GM13976 (cell line): ENCODE results near the gene CAMK1.

Experiments used
- DNase-seq: peaks from one replicate; pipeline ENCODE4 v3.0.0; 2012; ENCODE audit warnings: low spot score
- in situ Hi-C: fragments of 300-500 bp; cut with MboI; formaldehyde crosslinking; loops from one replicate; pipeline ENCODE4 v1.12.0; 2022; ENCODE audit warnings: low sequenced_read_pairs, mixed read lengths, inconsistent platforms; ENCODE audit not compliant: unreplicated experiment
- TF ChIP-seq, protein P1 (sequence below): IDR thresholded peaks from 2 replicates; pipeline ENCODE4 v1.5.1; 2012; ENCODE audit warnings: borderline replicate concordance, mild to moderate bottlenecking; ENCODE audit not compliant: insufficient read depth; ENCODE audit errors: extremely low read depth, missing control alignments, control extremely low read depth

CAMK1 gene

DNA sequence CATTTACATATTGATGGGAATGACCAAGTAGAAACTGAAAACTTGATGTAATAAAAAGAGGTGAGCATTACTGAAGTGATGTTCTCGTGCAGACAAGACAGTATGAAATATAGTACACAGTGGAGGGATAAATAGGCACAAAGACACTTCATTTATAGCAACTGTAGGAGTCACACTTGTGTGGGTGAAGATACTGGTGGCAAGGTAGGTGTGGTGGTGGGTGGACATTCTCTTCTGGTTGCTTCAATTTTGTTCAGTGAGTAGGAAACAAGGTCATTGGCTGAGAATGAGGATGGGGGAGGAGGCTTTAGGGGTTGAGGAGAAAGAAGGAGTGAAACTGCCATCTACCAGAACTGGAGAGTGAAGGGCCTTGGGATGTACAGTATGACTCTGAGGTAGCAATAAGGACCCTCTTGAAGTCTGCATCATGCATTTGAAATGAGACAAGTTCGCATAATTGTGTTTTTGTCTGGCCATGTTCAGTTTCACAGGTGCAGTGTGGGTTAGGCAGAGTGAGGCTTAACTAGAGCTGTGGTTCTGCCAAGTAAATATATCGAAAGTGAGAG is 59.5 kb downstream of the CAMK1 start:
- no peak for DNase-seq
- in situ Hi-C loops: no loop called here
- TF ChIP-seq, protein P1, sequence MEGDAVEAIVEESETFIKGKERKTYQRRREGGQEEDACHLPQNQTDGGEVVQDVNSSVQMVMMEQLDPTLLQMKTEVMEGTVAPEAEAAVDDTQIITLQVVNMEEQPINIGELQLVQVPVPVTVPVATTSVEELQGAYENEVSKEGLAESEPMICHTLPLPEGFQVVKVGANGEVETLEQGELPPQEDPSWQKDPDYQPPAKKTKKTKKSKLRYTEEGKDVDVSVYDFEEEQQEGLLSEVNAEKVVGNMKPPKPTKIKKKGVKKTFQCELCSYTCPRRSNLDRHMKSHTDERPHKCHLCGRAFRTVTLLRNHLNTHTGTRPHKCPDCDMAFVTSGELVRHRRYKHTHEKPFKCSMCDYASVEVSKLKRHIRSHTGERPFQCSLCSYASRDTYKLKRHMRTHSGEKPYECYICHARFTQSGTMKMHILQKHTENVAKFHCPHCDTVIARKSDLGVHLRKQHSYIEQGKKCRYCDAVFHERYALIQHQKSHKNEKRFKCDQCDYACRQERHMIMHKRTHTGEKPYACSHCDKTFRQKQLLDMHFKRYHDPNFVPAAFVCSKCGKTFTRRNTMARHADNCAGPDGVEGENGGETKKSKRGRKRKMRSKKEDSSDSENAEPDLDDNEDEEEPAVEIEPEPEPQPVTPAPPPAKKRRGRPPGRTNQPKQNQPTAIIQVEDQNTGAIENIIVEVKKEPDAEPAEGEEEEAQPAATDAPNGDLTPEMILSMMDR: no peak
